Liver (tissue), 9 donors: Measurements from ENCODE around the gene EPHA6. TPM values are rescaled to one million over a fixed set of nuclear protein-coding genes. Genes with fewer than 3 reads are reported as not detected.

ENCODE experiments used
- DNase-seq: peaks from one replicate; pipeline ENCODE4 v3.0.0-alpha.2; 2017; ENCODE audit warnings: low spot score
- H3K27ac ChIP-seq, 2 donors: one replicate each; pipeline ENCODE4 v1.7.0; 2013; ENCODE audit warnings: inconsistent platforms in 2 of 2, low read length in 2 of 2, control low read depth in 1 of 2, low read depth in 1 of 2, mild to moderate bottlenecking in 1 of 2
- H3K27me3 ChIP-seq, 4 donors: one replicate each; pipeline versions ENCODE4 v1.6.1 to v1.7.0; 2013; ENCODE audit warnings: low read length in 3 of 4, inconsistent platforms in 1 of 4, mild to moderate bottlenecking in 1 of 4, moderate library complexity in 1 of 4; ENCODE audit not compliant: control insufficient read depth in 4 of 4, insufficient read depth in 4 of 4
- H3K36me3 ChIP-seq, 4 donors: one replicate each; pipeline versions ENCODE4 v1.6.1 to v1.7.0; 2013; ENCODE audit warnings: low read length in 3 of 4, mild to moderate bottlenecking in 3 of 4, low read depth in 1 of 4, moderate library complexity in 1 of 4; ENCODE audit not compliant: control insufficient read depth in 4 of 4, insufficient read depth in 3 of 4
- H3K4me1 ChIP-seq, 4 donors: one replicate each; pipeline versions ENCODE4 v1.6.1 to v1.7.0; 2013; ENCODE audit warnings: low read length in 3 of 4, mild to moderate bottlenecking in 3 of 4, moderate library complexity in 1 of 4; ENCODE audit not compliant: control insufficient read depth in 4 of 4, insufficient read depth in 4 of 4
- H3K4me3 ChIP-seq, 3 donors: one replicate each; pipeline versions ENCODE4 v1.6.1 to v1.7.0; 2013; ENCODE audit warnings: low read length in 3 of 3, control low read depth in 1 of 3, low read depth in 1 of 3, mild to moderate bottlenecking in 1 of 3
- H3K9ac ChIP-seq, 2 donors: one replicate each; pipeline ENCODE4 v1.7.0; 2013; ENCODE audit warnings: low read length in 2 of 2, mild to moderate bottlenecking in 2 of 2, moderate library complexity in 2 of 2, control low read depth in 1 of 2, low read depth in 1 of 2
- H3K9me3 ChIP-seq, 4 donors: one replicate each; pipeline versions ENCODE4 v1.6.1 to v1.7.0; 2013; ENCODE audit warnings: low read length in 3 of 4; ENCODE audit not compliant: control insufficient read depth in 4 of 4
- FOXA1 ChIP-seq: IDR thresholded peaks from 2 replicates; pipeline ENCODE4 v1.6.1; 2016; ENCODE audit warnings: antibody characterized with exemption
- FOXA2 ChIP-seq: IDR thresholded peaks from 2 replicates; pipeline ENCODE4 v1.6.1; 2016; ENCODE audit warnings: antibody characterized with exemption
- GABPA ChIP-seq, 2 donors: IDR thresholded peaks in 1 of 2; conservative IDR thresholded peaks in 1 of 2; 2 replicates each; pipeline ENCODE4 v1.6.1; 2016; ENCODE audit warnings: antibody characterized with exemption in 2 of 2, mild to moderate bottlenecking in 1 of 2, moderate library complexity in 1 of 2
- HNF4A ChIP-seq, 2 donors: conservative IDR thresholded peaks; 2 replicates each; pipeline ENCODE4 v1.6.1; 2016; ENCODE audit warnings: antibody characterized with exemption in 2 of 2, mild to moderate bottlenecking in 2 of 2
- HNF4G ChIP-seq: IDR thresholded peaks from 2 replicates; pipeline ENCODE4 v1.6.1; 2016; ENCODE audit warnings: antibody characterized with exemption
- MAX ChIP-seq: IDR thresholded peaks from 2 replicates; pipeline ENCODE4 v1.6.1; 2016; ENCODE audit warnings: antibody characterized with exemption
- NR2F2 ChIP-seq: IDR thresholded peaks from 2 replicates; pipeline ENCODE4 v1.6.1; 2016; ENCODE audit warnings: antibody characterized with exemption
- RAD21 ChIP-seq, 2 donors: IDR thresholded peaks; 2 replicates each; pipeline ENCODE4 v1.6.1; 2016; ENCODE audit warnings: antibody characterized with exemption in 2 of 2, mild to moderate bottlenecking in 2 of 2
- SP1 ChIP-seq: IDR thresholded peaks from 2 replicates; pipeline ENCODE4 v1.6.1; 2018; ENCODE audit warnings: antibody characterized with exemption, mild to moderate bottlenecking
- TAF1 ChIP-seq: conservative IDR thresholded peaks from 2 replicates; pipeline ENCODE4 v1.6.1; 2016; ENCODE audit warnings: antibody characterized with exemption, mild to moderate bottlenecking
- YY1 ChIP-seq: IDR thresholded peaks from 2 replicates; pipeline ENCODE4 v1.6.1; 2016; ENCODE audit warnings: antibody characterized with exemption, mild to moderate bottlenecking
- ZBTB33 ChIP-seq: IDR thresholded peaks from 2 replicates; pipeline ENCODE4 v1.6.1; 2016; ENCODE audit warnings: antibody characterized with exemption
- WGBS: extraction: QIAGEN DNeasy Blood & Tissue Kit; methylation state at CpG from one replicate; pipeline ENCODE4 v1.1.7; 2013; 5-methylcytosine and 5-hydroxymethylcytosine counted together
- polyA plus RNA-seq, 2 donors: library from polyadenylated mRNA; stranded (reverse) in 1 of 2; unstranded in 1 of 2; fragments of 200-250 nt in 1 of 2; fragments of >200 nt in 1 of 2; fragmentation: Nextera tagmentation in 1 of 2; extraction: Ambion mirVana in 1 of 2; gene quantifications; one replicate each; pipeline versions ENCODE4 v1.2.1 to v1.2.3, GENCODE V29; 2013 to 2015
- total RNA-seq, 2 donors: library from RNA; depleted of rRNA; stranded (reverse); fragments of >200 nt; gene quantifications; one replicate each; pipeline ENCODE4 v1.2.3, GENCODE V29; 2014
- TF ChIP-seq, protein P1 (sequence below): fragments of 150-350 bp; IDR thresholded peaks from 2 replicates; pipeline ENCODE4 v1.5.1; 2017; ENCODE audit warnings: improper control_type of control experiment, low read depth, low read length; ENCODE audit not compliant: missing input control
- TF ChIP-seq, protein P2 (sequence below): IDR thresholded peaks from 2 replicates; pipeline ENCODE4 v1.6.1; 2016; ENCODE audit warnings: antibody characterized with exemption, mild to moderate bottlenecking
- donor health status: healthy.
- donor health status: healthy.
- donor health status: healthy.
- donor health status: healthy.
- donor health status: healthy.

The EPHA6 gene
- total and polyA plus RNA-seq, 4 donors, result 0.05 to 0.17 (median 0.05) TPM; not detected in 1

- H3K4me1 ChIP-seq, result peaks cover 0 to 4% (median 2%) of the 10 kb centered on the region in 4 donors
- H3K27ac ChIP-seq, result no peak overlapping the region
- TF ChIP-seq HNF4A (conservative IDR thresholded peaks at IDR 0.05) (peak; percentile 41 to 80), ZBTB33 (no peak), RAD21 (IDR thresholded peaks at IDR 0.05) (no peak), GABPA (IDR thresholded peaks at IDR 0.05 in 1 of 2, conservative IDR thresholded peaks at IDR 0.05 in 1 of 2) (no peak), SP1 (peak; percentile 25), HNF4G (peak; percentile 10), YY1 (no peak), FOXA1 (no peak), MAX (no peak), TAF1 (no peak)
- TF ChIP-seq, protein P1, sequence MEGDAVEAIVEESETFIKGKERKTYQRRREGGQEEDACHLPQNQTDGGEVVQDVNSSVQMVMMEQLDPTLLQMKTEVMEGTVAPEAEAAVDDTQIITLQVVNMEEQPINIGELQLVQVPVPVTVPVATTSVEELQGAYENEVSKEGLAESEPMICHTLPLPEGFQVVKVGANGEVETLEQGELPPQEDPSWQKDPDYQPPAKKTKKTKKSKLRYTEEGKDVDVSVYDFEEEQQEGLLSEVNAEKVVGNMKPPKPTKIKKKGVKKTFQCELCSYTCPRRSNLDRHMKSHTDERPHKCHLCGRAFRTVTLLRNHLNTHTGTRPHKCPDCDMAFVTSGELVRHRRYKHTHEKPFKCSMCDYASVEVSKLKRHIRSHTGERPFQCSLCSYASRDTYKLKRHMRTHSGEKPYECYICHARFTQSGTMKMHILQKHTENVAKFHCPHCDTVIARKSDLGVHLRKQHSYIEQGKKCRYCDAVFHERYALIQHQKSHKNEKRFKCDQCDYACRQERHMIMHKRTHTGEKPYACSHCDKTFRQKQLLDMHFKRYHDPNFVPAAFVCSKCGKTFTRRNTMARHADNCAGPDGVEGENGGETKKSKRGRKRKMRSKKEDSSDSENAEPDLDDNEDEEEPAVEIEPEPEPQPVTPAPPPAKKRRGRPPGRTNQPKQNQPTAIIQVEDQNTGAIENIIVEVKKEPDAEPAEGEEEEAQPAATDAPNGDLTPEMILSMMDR, result no peak
- TF ChIP-seq, protein P2, sequence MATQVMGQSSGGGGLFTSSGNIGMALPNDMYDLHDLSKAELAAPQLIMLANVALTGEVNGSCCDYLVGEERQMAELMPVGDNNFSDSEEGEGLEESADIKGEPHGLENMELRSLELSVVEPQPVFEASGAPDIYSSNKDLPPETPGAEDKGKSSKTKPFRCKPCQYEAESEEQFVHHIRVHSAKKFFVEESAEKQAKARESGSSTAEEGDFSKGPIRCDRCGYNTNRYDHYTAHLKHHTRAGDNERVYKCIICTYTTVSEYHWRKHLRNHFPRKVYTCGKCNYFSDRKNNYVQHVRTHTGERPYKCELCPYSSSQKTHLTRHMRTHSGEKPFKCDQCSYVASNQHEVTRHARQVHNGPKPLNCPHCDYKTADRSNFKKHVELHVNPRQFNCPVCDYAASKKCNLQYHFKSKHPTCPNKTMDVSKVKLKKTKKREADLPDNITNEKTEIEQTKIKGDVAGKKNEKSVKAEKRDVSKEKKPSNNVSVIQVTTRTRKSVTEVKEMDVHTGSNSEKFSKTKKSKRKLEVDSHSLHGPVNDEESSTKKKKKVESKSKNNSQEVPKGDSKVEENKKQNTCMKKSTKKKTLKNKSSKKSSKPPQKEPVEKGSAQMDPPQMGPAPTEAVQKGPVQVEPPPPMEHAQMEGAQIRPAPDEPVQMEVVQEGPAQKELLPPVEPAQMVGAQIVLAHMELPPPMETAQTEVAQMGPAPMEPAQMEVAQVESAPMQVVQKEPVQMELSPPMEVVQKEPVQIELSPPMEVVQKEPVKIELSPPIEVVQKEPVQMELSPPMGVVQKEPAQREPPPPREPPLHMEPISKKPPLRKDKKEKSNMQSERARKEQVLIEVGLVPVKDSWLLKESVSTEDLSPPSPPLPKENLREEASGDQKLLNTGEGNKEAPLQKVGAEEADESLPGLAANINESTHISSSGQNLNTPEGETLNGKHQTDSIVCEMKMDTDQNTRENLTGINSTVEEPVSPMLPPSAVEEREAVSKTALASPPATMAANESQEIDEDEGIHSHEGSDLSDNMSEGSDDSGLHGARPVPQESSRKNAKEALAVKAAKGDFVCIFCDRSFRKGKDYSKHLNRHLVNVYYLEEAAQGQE, result no peak
- H3K4me3 ChIP-seq, result no peak overlapping the region
- H3K27me3 ChIP-seq, result no peaks in the 10 kb centered on the region
- WGBS, result 44% methylated on average over 2 of the region's 2 CpGs
- no peaks in the 10 kb centered on the region for H3K9me3 ChIP-seq
- no peaks in the 10 kb centered on the region for H3K36me3 ChIP-seq
- no peak for DNase-seq
- no peak overlapping the region for H3K9ac ChIP-seq
Observed at GRCh38 chr3:97721446-97721845, 907.1 kb downstream of the EPHA6 start.

DNA sequence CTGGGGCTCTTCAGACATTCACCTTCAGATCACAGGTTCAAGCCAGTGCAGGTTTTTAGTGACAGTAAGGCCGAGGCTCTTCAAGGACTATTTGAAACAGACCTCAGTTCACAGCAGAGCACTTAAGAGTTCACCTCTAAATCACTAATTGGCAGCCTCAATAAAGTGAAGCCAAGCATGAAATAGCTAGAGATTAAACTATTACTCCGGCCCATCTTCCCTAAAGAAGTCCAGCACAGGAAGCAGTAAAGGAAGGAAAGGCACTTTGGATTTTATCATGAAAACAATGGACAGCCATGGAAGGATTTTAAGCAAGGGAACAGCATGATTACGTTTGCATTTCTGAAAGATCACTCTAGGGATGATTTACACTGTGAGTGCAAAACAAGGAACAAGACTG, 922.5 kb downstream of the EPHA6 start:
- no peaks in the 10 kb centered on the region for H3K4me1 ChIP-seq
- peaks cover 0 to 4% (median 0%) of the 10 kb centered on the region in 4 donors for H3K27me3 ChIP-seq
- TF ChIP-seq FOXA2 (no peak), NR2F2 (peak; percentile 16)
- no peak overlapping the region for H3K9ac ChIP-seq
- no peak for DNase-seq
- no peaks in the 10 kb centered on the region for H3K36me3 ChIP-seq
- H3K27ac ChIP-seq, result no peak overlapping the region
- H3K9me3 ChIP-seq, result no peaks in the 10 kb centered on the region
- 47% methylated on average over 3 of the region's 3 CpGs for WGBS
- no peak overlapping the region for H3K4me3 ChIP-seq
